Panc1 (cell line): ENCODE results near the gene CD93. TPM values are rescaled to one million over a fixed set of nuclear protein-coding genes. Genes with fewer than 3 reads are reported as not detected.

Experiments
- ATAC-seq: fragments of 200-7000 bp; cut with Tn5 transposase; 2 replicates; pipeline ENCODE4 v1.9.1; 2020; ENCODE audit warnings: mild to moderate bottlenecking, moderate library complexity
- BruUV-seq: library from RNA; stranded (reverse); fragments of 400-500 nt; replicated peaks from 2 replicates; lab custom pipeline; 2021; lab: Mats Ljungman, UMichigan
- CTCF ChIA-PET: fragments of 300-600 bp; sonication (Branson Sonifier 250); formaldehyde crosslinking; loops from one replicate; lab custom pipeline; 2022; ENCODE audit warnings: antibody characterized with exemption; lab: Charles Lee
- POLR2A ChIA-PET: fragments of 300-600 bp; sonication (Branson Sonifier 250); formaldehyde crosslinking; loops from one replicate; lab custom pipeline; 2022; ENCODE audit warnings: antibody characterized with exemption; lab: Charles Lee
- DNase-seq: peaks from one replicate; pipeline ENCODE4 v3.0.0-alpha.2; 2010; ENCODE audit warnings: low read depth, low spot score
- H3K27ac ChIP-seq: 2 replicates; pipeline ENCODE4 v1.5.1; 2011; ENCODE audit warnings: mild to moderate bottlenecking, low read length, inconsistent platforms
- H3K27me3 ChIP-seq: fragments of 200-500 bp; sonication (Bioruptor generic); 2 replicates; pipeline ENCODE4 v1.6.0; 2014; ENCODE audit warnings: low read length, inconsistent platforms; ENCODE audit not compliant: control insufficient read depth, insufficient read depth
- H3K36me3 ChIP-seq: fragments of 200-500 bp; sonication (Bioruptor generic); 2 replicates; pipeline ENCODE4 v1.5.1; 2014; ENCODE audit warnings: inconsistent platforms, mild to moderate bottlenecking, low read length, moderate library complexity; ENCODE audit not compliant: control insufficient read depth, insufficient read depth
- H3K4me1 ChIP-seq: 2 replicates; pipeline ENCODE4 v1.5.1; 2011; ENCODE audit warnings: inconsistent platforms, mild to moderate bottlenecking, low read length, moderate library complexity; ENCODE audit not compliant: control insufficient read depth, insufficient read depth
- H3K4me3 ChIP-seq, 2 experiments: 2 replicates each; pipeline ENCODE4 v1.5.1; 2011 to 2012; ENCODE audit warnings: low read depth in 2 of 2, low read length in 2 of 2, mild to moderate bottlenecking in 2 of 2, inconsistent platforms in 1 of 2, moderate library complexity in 1 of 2
- H3K9me3 ChIP-seq: fragments of 200-500 bp; sonication (Bioruptor generic); 2 replicates; pipeline ENCODE4 v1.5.1; 2014; ENCODE audit warnings: low read depth, mild to moderate bottlenecking, inconsistent platforms, low read length, moderate library complexity; ENCODE audit not compliant: control insufficient read depth, insufficient read depth
- POLR2AphosphoS5 ChIP-seq: IDR thresholded peaks from 2 replicates; pipeline ENCODE4 v1.6.1; 2012; ENCODE audit warnings: mild to moderate bottlenecking, low read depth, low read length, moderate library complexity
- REST ChIP-seq, 2 experiments: IDR thresholded peaks; 2 replicates each; pipeline ENCODE4 v1.6.1; 2011 to 2012; ENCODE audit warnings: low read depth in 2 of 2, control low read depth in 1 of 2, low read length in 1 of 2, mild to moderate bottlenecking in 1 of 2, moderate library complexity in 1 of 2; ENCODE audit not compliant: insufficient read depth in 1 of 2
- SIN3A ChIP-seq: IDR thresholded peaks from 2 replicates; pipeline ENCODE4 v1.6.1; 2012; ENCODE audit warnings: low read depth, mild to moderate bottlenecking, low read length, moderate library complexity, borderline replicate concordance; ENCODE audit not compliant: insufficient read depth
- TCF7L2 ChIP-seq: IDR thresholded peaks from 2 replicates; pipeline ENCODE4 v1.6.1; 2011; ENCODE audit warnings: mild to moderate bottlenecking, low read depth, low read length, inconsistent platforms
- in situ Hi-C: cut with HindIII; loops from 2 replicates; pipeline ENCODE4 v1.10.0; 2016; ENCODE audit warnings: low sequenced_read_pairs, low pct_unique_long_range_greater_than_20kb
- intact Hi-C: fragments of 100-400 bp; cut with micrococcal nuclease; formaldehyde crosslinking; loops from one replicate; pipeline ENCODE4 v1.10.0; 2022; ENCODE audit not compliant: unreplicated experiment
- total RNA-seq: library from RNA; stranded (reverse); gene quantifications from one replicate; pipeline ENCODE4 v1.2.1, GENCODE V29; 2021; ENCODE audit not compliant: unreplicated experiment
- TF ChIP-seq, protein P1 (sequence below): fragments of 450-650 bp; IDR thresholded peaks from 2 replicates; pipeline ENCODE4 v1.5.1; 2017; ENCODE audit warnings: mild to moderate bottlenecking

Gene CD93
- total RNA-seq, 1 experiment from 2014 or later, result 0.10 TPM

GRCh38 chr20:23049201-23050075 is 36.7 kb downstream of the CD93 start, which contains the start of gene THBD:
Gene THBD (minus strand): TSS chr20:23049672. CDS start chr20:23049504, 168 bp downstream.
- ChIA-PET POLR2A (no interaction called here), CTCF (interaction anchor here (0.6 to 0.7 kb wide), 2 partner anchors 186 to 356 kb away, joined by 3 to 6 read pairs; no protein-coding TSS in a partner anchor)
- DNase-seq (no peak), ATAC-seq (peak; percentile 63)
- peaks cover 8% of the 10 kb centered on the region for H3K4me1 ChIP-seq
- peak within 1 kb of the TSS; percentile 28 to 56 for H3K4me3 ChIP-seq
- no peaks in the 10 kb centered on the region for H3K9me3 ChIP-seq
- intact Hi-C loops (loop anchor here (10.0 kb wide), 2 partner anchors 105 to 285 kb away; no protein-coding TSS in a partner anchor), in situ Hi-C loops (no loop called here)
- no peak within 1 kb of the TSS for H3K27ac ChIP-seq
- no peaks in the 10 kb centered on the region for H3K36me3 ChIP-seq
- TF ChIP-seq, protein P1, sequence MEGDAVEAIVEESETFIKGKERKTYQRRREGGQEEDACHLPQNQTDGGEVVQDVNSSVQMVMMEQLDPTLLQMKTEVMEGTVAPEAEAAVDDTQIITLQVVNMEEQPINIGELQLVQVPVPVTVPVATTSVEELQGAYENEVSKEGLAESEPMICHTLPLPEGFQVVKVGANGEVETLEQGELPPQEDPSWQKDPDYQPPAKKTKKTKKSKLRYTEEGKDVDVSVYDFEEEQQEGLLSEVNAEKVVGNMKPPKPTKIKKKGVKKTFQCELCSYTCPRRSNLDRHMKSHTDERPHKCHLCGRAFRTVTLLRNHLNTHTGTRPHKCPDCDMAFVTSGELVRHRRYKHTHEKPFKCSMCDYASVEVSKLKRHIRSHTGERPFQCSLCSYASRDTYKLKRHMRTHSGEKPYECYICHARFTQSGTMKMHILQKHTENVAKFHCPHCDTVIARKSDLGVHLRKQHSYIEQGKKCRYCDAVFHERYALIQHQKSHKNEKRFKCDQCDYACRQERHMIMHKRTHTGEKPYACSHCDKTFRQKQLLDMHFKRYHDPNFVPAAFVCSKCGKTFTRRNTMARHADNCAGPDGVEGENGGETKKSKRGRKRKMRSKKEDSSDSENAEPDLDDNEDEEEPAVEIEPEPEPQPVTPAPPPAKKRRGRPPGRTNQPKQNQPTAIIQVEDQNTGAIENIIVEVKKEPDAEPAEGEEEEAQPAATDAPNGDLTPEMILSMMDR, result no peak
- no peak for TF ChIP-seq SIN3A
- no peak for TF ChIP-seq REST (IDR thresholded peaks at IDR 0.05; ENCODE audit: insufficient read depth in 1 of 2, low read depth in 2 of 2, low read length in 1 of 2)
- no peak for TF ChIP-seq TCF7L2
- TF ChIP-seq POLR2AphosphoS5, result no peak
- BruUV-seq, result no TSS peak
- peaks cover 18% of the 10 kb centered on the region for H3K27me3 ChIP-seq

- BruUV-seq, result no TSS peak
- peaks cover 22% of the 10 kb centered on the region for H3K27me3 ChIP-seq
- DNase-seq, result no peak
Observed at GRCh38 chr20:23048283-23049200, 37.6 kb downstream of the CD93 start.

More at GRCh38 chr20:23048283-23049200, 37.6 kb downstream of the CD93 start:
- POLR2A ChIA-PET, result no interaction called here
- intact Hi-C loops, result no loop called here
- Histone ChIP-seq H3K9me3 (no peaks in the 10 kb centered on the region), H3K27ac (no peak overlapping the region), H3K36me3 (no peaks in the 10 kb centered on the region), H3K4me3 (peak overlapping the region; percentile 28 to 56), H3K4me1 (peaks cover 8% of the 10 kb centered on the region)
- in situ Hi-C loops, result no loop called here
- CTCF ChIA-PET, result no interaction called here
- no peak for TF ChIP-seq TCF7L2
- TF ChIP-seq, protein P1, result peak; percentile 79
- peak; percentile 82 for ATAC-seq
